HepG2 (cell line): Measurements from ENCODE around the gene CLEC9A. TPM values are rescaled to one million over a fixed set of nuclear protein-coding genes. Genes with fewer than 3 reads are reported as not detected.
A peak's percentile ranks its signal among the peaks of the same experiment; 100 is the strongest.

ENCODE experiments used
- ATAC-seq: fragments of 200-7000 bp; cut with Tn5 transposase; 3 replicates; pipeline ENCODE4 v1.9.1; 2020; ENCODE audit warnings: mild to moderate bottlenecking, moderate library complexity
- BruUV-seq: library from RNA; stranded (reverse); fragments of 400-500 nt; replicated peaks from 2 replicates; lab custom pipeline; 2021; lab: Mats Ljungman, UMichigan
- CTCF ChIA-PET: fragments of 300-600 bp; formaldehyde crosslinking; extraction: SDS; loops from one replicate; lab custom pipeline; 2021; ENCODE audit warnings: low total read pairs, inconsistent platforms, low intra/inter-chr PET ratio; lab: Yijun Ruan, JAX
- POLR2A ChIA-PET: fragments of 350-600 bp; sonication (Branson Sonifier 250); formaldehyde crosslinking; loops from one replicate; lab custom pipeline; 2020; ENCODE audit warnings: antibody characterized with exemption, inconsistent platforms; lab: Yijun Ruan, JAX
- DNase-seq: peaks from one replicate; pipeline ENCODE4 v3.0.0-alpha.2; 2015; ENCODE audit warnings: low spot score
- FAIRE-seq: peaks from 3 replicates; lab custom pipeline; 2011; peaks lifted over from hg19 to GRCh38; lab: Jason Lieb, UNC
- H2AFZ ChIP-seq: one replicate; pipeline ENCODE4 v1.6.1; 2011; ENCODE audit warnings: low read length, inconsistent platforms
- H3K27ac ChIP-seq: fragments of 300-600 bp; 3 replicates; pipeline ENCODE4 v1.8.0; 2011; ENCODE audit warnings: mixed run types, mild to moderate bottlenecking, mixed read lengths, low read length, inconsistent platforms; ENCODE audit not compliant: insufficient read depth; ENCODE audit errors: extremely low read length
- H3K27me3 ChIP-seq, 2 experiments: fragments of 200-600 bp in 1 of 2; 2 replicates in 1 of 2; 3 replicates in 1 of 2; pipeline versions ENCODE4 v1.6.0 to v1.8.0; 2011; ENCODE audit warnings: low read length in 2 of 2, mild to moderate bottlenecking in 2 of 2, moderate library complexity in 2 of 2, inconsistent platforms in 1 of 2; ENCODE audit not compliant: insufficient read depth in 2 of 2, control insufficient read depth in 1 of 2
- H3K36me3 ChIP-seq, 2 experiments: fragments of 200-600 bp in 1 of 2; replicated peaks in 1 of 2; 2 replicates in 1 of 2; 3 replicates in 1 of 2; pipeline versions ENCODE4 v1.5.1 to v1.8.0; 2011; ENCODE audit warnings: low read length in 2 of 2, inconsistent platforms in 1 of 2; ENCODE audit not compliant: insufficient read depth in 2 of 2, control insufficient read depth in 1 of 2
- H3K4me1 ChIP-seq: 2 replicates; pipeline ENCODE4 v1.5.1; 2012; ENCODE audit warnings: low read length, inconsistent platforms; ENCODE audit not compliant: insufficient read depth
- H3K4me2 ChIP-seq: 2 replicates; pipeline ENCODE4 v1.6.0; 2011; ENCODE audit warnings: low read depth, low read length, inconsistent platforms
- H3K4me3 ChIP-seq, 3 experiments: fragments of 200-600 bp in 1 of 3; sonication (generic), shearing (Covaris generic) in 1 of 3; replicated peaks in 1 of 3; 2 replicates each; pipeline ENCODE4 v1.5.1; 2011 to 2016; ENCODE audit warnings: low read length in 3 of 3, inconsistent platforms in 2 of 3, low read depth in 2 of 3, mild to moderate bottlenecking in 2 of 3, control low read depth in 1 of 3, mixed read lengths in 1 of 3; ENCODE audit not compliant: insufficient read depth in 1 of 3
- H3K79me2 ChIP-seq: one replicate; pipeline ENCODE4 v1.6.1; 2011; ENCODE audit warnings: low read length, inconsistent platforms; ENCODE audit not compliant: insufficient read depth
- H3K9ac ChIP-seq: 2 replicates; pipeline ENCODE4 v1.6.0; 2011; ENCODE audit warnings: mild to moderate bottlenecking, low read depth, low read length, inconsistent platforms; ENCODE audit not compliant: insufficient read depth
- H3K9me3 ChIP-seq: 2 replicates; pipeline ENCODE4 v1.5.1; 2012; ENCODE audit warnings: mild to moderate bottlenecking, low read length
- H4K20me1 ChIP-seq: 2 replicates; pipeline ENCODE4 v1.6.0; 2011; ENCODE audit warnings: inconsistent platforms, mild to moderate bottlenecking, low read length, moderate library complexity; ENCODE audit not compliant: insufficient read depth
- GABPA ChIP-seq, 2 experiments: IDR thresholded peaks; 2 replicates each; pipeline ENCODE4 v1.6.1; 2011 to 2016; ENCODE audit warnings: low read depth in 2 of 2, low read length in 1 of 2, missing biosample characterization in 1 of 2, missing genetic modification characterization in 1 of 2
- MAFK ChIP-seq, 2 experiments: IDR thresholded peaks in 1 of 2; conservative IDR thresholded peaks in 1 of 2; 2 replicates each; pipeline ENCODE4 v1.6.1; 2011; ENCODE audit warnings: improper control_type of control experiment in 2 of 2, low read length in 2 of 2
- SP140L ChIP-seq: sonication (generic); formaldehyde crosslinking; IDR thresholded peaks from 2 replicates; pipeline ENCODE4 v1.4.0; 2020; ENCODE audit warnings: missing genetic modification reagents, borderline replicate concordance
- WGBS: methylation state at CpG from one replicate; pipeline ENCODE4 v1.1.6; 2017; ENCODE audit warnings: low lambda C conversion rate; 5-methylcytosine and 5-hydroxymethylcytosine counted together
- in situ Hi-C: cut with HindIII; loops from 2 replicates; pipeline ENCODE4 v1.10.0; 2017; ENCODE audit warnings: low pct_unique_long_range_greater_than_20kb; ENCODE audit not compliant: extremely low pct_ligation_motif_present
- intact Hi-C: fragments of 100-400 bp; cut with micrococcal nuclease; formaldehyde crosslinking; loops from one replicate; pipeline ENCODE4 v1.10.0; 2022; ENCODE audit not compliant: unreplicated experiment
- polyA plus RNA-seq, 8 experiments: library from polyadenylated mRNA; depleted of rRNA in 3 of 8; stranded (reverse) in 7 of 8; unstranded in 1 of 8; fragments of >200 nt; fragmentation: Illumina TruSeq in 4 of 8; extraction: Trizol in 4 of 8; gene quantifications; 2 replicates each; pipeline versions ENCODE4 v1.2.1 to v1.2.3, GENCODE V29; 2011 to 2016; ENCODE audit warnings: low read depth in 4 of 8, missing spikeins in 1 of 8, mixed read lengths in 1 of 8; ENCODE audit not compliant: insufficient read depth in 1 of 8
- total RNA-seq, 5 experiments: library from RNA; depleted of rRNA; stranded (reverse); fragments of >200 nt; fragmentation: Illumina TruSeq; extraction: Trizol; gene quantifications; 2 replicates each; pipeline ENCODE4 v1.2.3, GENCODE V29; 2016; ENCODE audit warnings: low read depth in 1 of 5
- TF ChIP-seq, protein P1 (sequence below): sonication (generic); formaldehyde crosslinking; IDR thresholded peaks from 2 replicates; pipeline ENCODE4 v1.5.0; 2020; ENCODE audit warnings: mild to moderate bottlenecking, missing genetic modification reagents

Gene CLEC9A
- total and polyA plus RNA-seq, 2 of the 13 experiments (the other 11 are each of a cell fraction or from before 2014, with no cell fraction given) = not detected

DNA sequence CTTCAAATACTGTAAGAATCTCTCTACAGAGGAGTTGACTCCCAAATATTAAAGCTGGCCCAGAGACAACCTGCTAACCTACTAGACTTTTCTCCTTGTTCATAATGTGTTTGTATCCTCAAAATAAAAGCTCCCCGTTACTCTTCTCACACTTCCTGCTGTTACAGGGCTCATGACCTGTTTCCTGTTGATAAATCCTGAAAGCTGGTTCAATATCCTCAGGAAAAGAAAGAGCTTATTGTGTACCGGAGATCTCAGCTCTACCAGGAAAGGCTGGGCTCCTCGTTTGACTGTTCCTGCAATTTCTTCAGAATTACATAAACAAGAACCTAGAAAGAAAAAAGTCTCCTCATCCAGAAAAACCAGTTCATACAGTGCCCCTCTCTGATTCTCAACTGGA, 37.5 kb downstream of the CLEC9A start:
- Histone ChIP-seq H3K27ac (no peak overlapping the region), H3K9me3 (no peaks in the 10 kb centered on the region), H2AFZ (no peak overlapping the region), H3K4me3 (no peak overlapping the region), H3K9ac (no peak overlapping the region), H3K4me2 (no peak overlapping the region), H4K20me1 (no peaks in the 10 kb centered on the region), H3K4me1 (no peaks in the 10 kb centered on the region), H3K27me3 (peaks cover 2 to 4% of the 10 kb centered on the region in 2 experiments; a peak in 1 of 5 replicates), H3K79me2 (no peaks in the 10 kb centered on the region), H3K36me3 (no peaks in the 10 kb centered on the region)
- FAIRE-seq (no peak), ATAC-seq (no peak), DNase-seq (no peak)
- in situ Hi-C loops = no loop called here
- no TSS peak for BruUV-seq
- TF ChIP-seq, protein P1, sequence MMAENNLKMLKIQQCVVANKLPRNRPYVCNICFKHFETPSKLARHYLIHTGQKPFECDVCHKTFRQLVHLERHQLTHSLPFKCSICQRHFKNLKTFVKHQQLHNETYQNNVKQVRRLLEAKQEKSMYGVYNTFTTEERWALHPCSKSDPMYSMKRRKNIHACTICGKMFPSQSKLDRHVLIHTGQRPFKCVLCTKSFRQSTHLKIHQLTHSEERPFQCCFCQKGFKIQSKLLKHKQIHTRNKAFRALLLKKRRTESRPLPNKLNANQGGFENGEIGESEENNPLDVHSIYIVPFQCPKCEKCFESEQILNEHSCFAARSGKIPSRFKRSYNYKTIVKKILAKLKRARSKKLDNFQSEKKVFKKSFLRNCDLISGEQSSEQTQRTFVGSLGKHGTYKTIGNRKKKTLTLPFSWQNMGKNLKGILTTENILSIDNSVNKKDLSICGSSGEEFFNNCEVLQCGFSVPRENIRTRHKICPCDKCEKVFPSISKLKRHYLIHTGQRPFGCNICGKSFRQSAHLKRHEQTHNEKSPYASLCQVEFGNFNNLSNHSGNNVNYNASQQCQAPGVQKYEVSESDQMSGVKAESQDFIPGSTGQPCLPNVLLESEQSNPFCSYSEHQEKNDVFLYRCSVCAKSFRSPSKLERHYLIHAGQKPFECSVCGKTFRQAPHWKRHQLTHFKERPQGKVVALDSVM (CRISPR knock-in tag) = no peak
- TF ChIP-seq GABPA (IDR thresholded peaks at IDR 0.05; ENCODE audit: low read depth, low read length) (no peak), GABPA (CRISPR knock-in tag; IDR thresholded peaks at IDR 0.05; ENCODE audit: low read depth) (0 out of 2 replicates have a peak, but pooled peaks have one; percentile 14)
- ChIA-PET POLR2A (no interaction called here), CTCF (no interaction called here)
- 3% methylated on average over 3 of the region's 3 CpGs for WGBS
- intact Hi-C loops = no loop called here

GRCh38 chr12:10068644-10069043, 38.2 kb downstream of the CLEC9A start:
- Histone ChIP-seq H3K4me1 (no peaks in the 10 kb centered on the region), H3K4me3 (no peak overlapping the region), H3K9ac (no peak overlapping the region), H3K27ac (no peak overlapping the region), H2AFZ (no peak overlapping the region), H4K20me1 (no peaks in the 10 kb centered on the region), H3K27me3 (peaks cover 2 to 4% of the 10 kb centered on the region in 2 experiments; a peak in 1 of 5 replicates), H3K9me3 (no peaks in the 10 kb centered on the region), H3K79me2 (no peaks in the 10 kb centered on the region), H3K4me2 (no peak overlapping the region), H3K36me3 (no peaks in the 10 kb centered on the region)
- ChIA-PET POLR2A (no interaction called here), CTCF (no interaction called here)
- TF ChIP-seq MAFK (conservative IDR thresholded peaks at IDR 0.05 in 1 of 2, IDR thresholded peaks at IDR 0.05 in 1 of 2; ENCODE audit: low read length in 2 of 2) (peak; percentile 18 to 32; a peak in 2 of 4 replicates), SP140L (no peak)
- 0% methylated on average over 1 of the region's 1 CpG for WGBS
- intact Hi-C loops = no loop called here
- in situ Hi-C loops = no loop called here
- ATAC-seq = no peak
- DNase-seq = no peak
- no TSS peak for BruUV-seq
- no peak for FAIRE-seq
